CMK (cell line): ENCODE data around the gene PFKFB3.

Experiments used
- DNase-seq: peaks from one replicate; pipeline ENCODE4 v3.0.0-alpha.2; 2010; ENCODE audit warnings: low read depth

The PFKFB3 gene

GRCh38 chr10:6220418-6221191, 17.9 kb downstream of the PFKFB3 start:
- no peak for DNase-seq

- DNase-seq = no peak
Observed at GRCh38 chr10:6221192-6221940, 18.6 kb downstream of the PFKFB3 start.

- no peak for DNase-seq
Observed at GRCh38 chr10:6221971-6222751, 19.4 kb downstream of the PFKFB3 start.

- DNase-seq = no peak
Observed at GRCh38 chr10:6222755-6223154, 20.0 kb downstream of the PFKFB3 start.

- no peak for DNase-seq
Observed at GRCh38 chr10:6223981-6224380, 21.2 kb downstream of the PFKFB3 start.

- no peak for DNase-seq
Observed at GRCh38 chr10:6224781-6225180, 22.0 kb downstream of the PFKFB3 start.

GRCh38 chr10:6225263-6225814, 22.6 kb downstream of the PFKFB3 start:
- DNase-seq = no peak

GRCh38 chr10:6226216-6226615, 23.5 kb downstream of the PFKFB3 start:
- no peak for DNase-seq

GRCh38 chr10:6227346-6227745, 24.6 kb downstream of the PFKFB3 start:
- no peak for DNase-seq

- no peak for DNase-seq
Observed at GRCh38 chr10:6228010-6228511, 25.3 kb downstream of the PFKFB3 start.

GRCh38 chr10:6228647-6229046, 25.9 kb downstream of the PFKFB3 start:
- DNase-seq = no peak

- DNase-seq = no peak
Observed at GRCh38 chr10:6229290-6229689, 26.6 kb downstream of the PFKFB3 start.

GRCh38 chr10:6229746-6230145, 27.0 kb downstream of the PFKFB3 start:
- no peak for DNase-seq

- DNase-seq = no peak
Observed at GRCh38 chr10:6230315-6230714, 27.6 kb downstream of the PFKFB3 start.

GRCh38 chr10:6231146-6231545, 28.4 kb downstream of the PFKFB3 start:
- DNase-seq = no peak

- DNase-seq = no peak
Observed at GRCh38 chr10:6231730-6232129, 29.0 kb downstream of the PFKFB3 start.

GRCh38 chr10:6232225-6232807, 29.6 kb downstream of the PFKFB3 start:
- DNase-seq = no peak

- DNase-seq = no peak
Observed at GRCh38 chr10:6232846-6233724, 30.4 kb downstream of the PFKFB3 start.

- no peak for DNase-seq
Observed at GRCh38 chr10:6233725-6234277, 31.1 kb downstream of the PFKFB3 start.

- DNase-seq = no peak
Observed at GRCh38 chr10:6234371-6234770, 31.6 kb downstream of the PFKFB3 start.
